HG03432 (cell line): Measurements from ENCODE around the gene ELOVL2.
"Not testable (repeated sequence)": the region's sequence is repeated elsewhere in the genome, so short reads cannot be mapped to it uniquely, and the experiment has no call there.

ENCODE experiments used
- ATAC-seq: cut with Tn5 transposase; IDR thresholded peaks from one replicate; pipeline ENCODE4 v1.9.1; 2021; ENCODE audit warnings: mild to moderate bottlenecking, moderate library complexity; ENCODE audit not compliant: unreplicated experiment

Gene ELOVL2

GRCh38 chr6:11025921-11026635, 18.0 kb downstream of the ELOVL2 start:
- peak; percentile 85 for ATAC-seq

GRCh38 chr6:11025130-11025529, 19.0 kb downstream of the ELOVL2 start:
- no peak for ATAC-seq

GRCh38 chr6:11023032-11023431, 21.1 kb downstream of the ELOVL2 start:
- no peak for ATAC-seq

GRCh38 chr6:11021714-11022113, 22.4 kb downstream of the ELOVL2 start:
- ATAC-seq: no peak

- ATAC-seq: no peak
Observed at GRCh38 chr6:11021003-11021402, 23.1 kb downstream of the ELOVL2 start.

- ATAC-seq: no peak
Observed at GRCh38 chr6:11018225-11018624, 25.9 kb downstream of the ELOVL2 start.

GRCh38 chr6:11017090-11017489, 27.0 kb downstream of the ELOVL2 start:
- ATAC-seq: no peak

GRCh38 chr6:11016452-11016851, 27.7 kb downstream of the ELOVL2 start:
- no peak for ATAC-seq

GRCh38 chr6:11015102-11015501, 29.0 kb downstream of the ELOVL2 start:
- ATAC-seq: no peak

- no peak for ATAC-seq
Observed at GRCh38 chr6:11013721-11014070, 30.4 kb downstream of the ELOVL2 start.

GRCh38 chr6:11012976-11013720, 31.0 kb downstream of the ELOVL2 start:
- ATAC-seq: no peak

- ATAC-seq: no peak
Observed at GRCh38 chr6:11012295-11012754, 31.8 kb downstream of the ELOVL2 start.

- no peak for ATAC-seq
Observed at GRCh38 chr6:11011787-11012234, 32.3 kb downstream of the ELOVL2 start.

- ATAC-seq: no peak
Observed at GRCh38 chr6:11009353-11009752, 34.8 kb downstream of the ELOVL2 start.

GRCh38 chr6:11008821-11009220, 35.3 kb downstream of the ELOVL2 start:
- no peak for ATAC-seq

GRCh38 chr6:11007715-11008608, 36.1 kb downstream of the ELOVL2 start:
- no peak for ATAC-seq

- no peak for ATAC-seq
Observed at GRCh38 chr6:11006061-11006460, 38.0 kb downstream of the ELOVL2 start.

GRCh38 chr6:11003297-11003696, 40.8 kb downstream of the ELOVL2 start:
- not testable (repeated sequence) for ATAC-seq

GRCh38 chr6:11002176-11002575, 41.9 kb downstream of the ELOVL2 start:
- ATAC-seq: no peak

GRCh38 chr6:10999994-11000393, 44.1 kb downstream of the ELOVL2 start:
- no peak for ATAC-seq

- ATAC-seq: no peak
Observed at GRCh38 chr6:10995114-10995707, 48.9 kb downstream of the ELOVL2 start.
